GM06990 (cell line): ENCODE results near the gene IL18RAP.

ENCODE experiments used
- DNase-seq: peaks from one replicate; pipeline ENCODE4 v3.0.0-alpha.2; 2011; ENCODE audit not compliant: insufficient read length; ENCODE audit errors: extremely low read depth
- H3K27me3 ChIP-seq: replicated peaks from 2 replicates; pipeline ENCODE4 v1.6.0; 2011; ENCODE audit warnings: low read length; ENCODE audit not compliant: control insufficient read depth, insufficient read depth
- H3K36me3 ChIP-seq: 2 replicates; pipeline ENCODE4 v1.5.1; 2011; ENCODE audit warnings: low read length; ENCODE audit not compliant: control insufficient read depth, insufficient read depth
- H3K4me3 ChIP-seq: replicated peaks from 2 replicates; pipeline ENCODE4 v1.5.1; 2011; ENCODE audit warnings: low read depth, mild to moderate bottlenecking, control low read depth, low read length
- TF ChIP-seq, protein P1 (sequence below): IDR thresholded peaks from 2 replicates; pipeline ENCODE4 v1.5.1; 2011; ENCODE audit warnings: low read length, control low read depth, mild to moderate bottlenecking, inconsistent platforms; ENCODE audit not compliant: insufficient read depth, poor library complexity, severe bottlenecking

IL18RAP gene, protein sequence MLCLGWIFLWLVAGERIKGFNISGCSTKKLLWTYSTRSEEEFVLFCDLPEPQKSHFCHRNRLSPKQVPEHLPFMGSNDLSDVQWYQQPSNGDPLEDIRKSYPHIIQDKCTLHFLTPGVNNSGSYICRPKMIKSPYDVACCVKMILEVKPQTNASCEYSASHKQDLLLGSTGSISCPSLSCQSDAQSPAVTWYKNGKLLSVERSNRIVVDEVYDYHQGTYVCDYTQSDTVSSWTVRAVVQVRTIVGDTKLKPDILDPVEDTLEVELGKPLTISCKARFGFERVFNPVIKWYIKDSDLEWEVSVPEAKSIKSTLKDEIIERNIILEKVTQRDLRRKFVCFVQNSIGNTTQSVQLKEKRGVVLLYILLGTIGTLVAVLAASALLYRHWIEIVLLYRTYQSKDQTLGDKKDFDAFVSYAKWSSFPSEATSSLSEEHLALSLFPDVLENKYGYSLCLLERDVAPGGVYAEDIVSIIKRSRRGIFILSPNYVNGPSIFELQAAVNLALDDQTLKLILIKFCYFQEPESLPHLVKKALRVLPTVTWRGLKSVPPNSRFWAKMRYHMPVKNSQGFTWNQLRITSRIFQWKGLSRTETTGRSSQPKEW

DNA sequence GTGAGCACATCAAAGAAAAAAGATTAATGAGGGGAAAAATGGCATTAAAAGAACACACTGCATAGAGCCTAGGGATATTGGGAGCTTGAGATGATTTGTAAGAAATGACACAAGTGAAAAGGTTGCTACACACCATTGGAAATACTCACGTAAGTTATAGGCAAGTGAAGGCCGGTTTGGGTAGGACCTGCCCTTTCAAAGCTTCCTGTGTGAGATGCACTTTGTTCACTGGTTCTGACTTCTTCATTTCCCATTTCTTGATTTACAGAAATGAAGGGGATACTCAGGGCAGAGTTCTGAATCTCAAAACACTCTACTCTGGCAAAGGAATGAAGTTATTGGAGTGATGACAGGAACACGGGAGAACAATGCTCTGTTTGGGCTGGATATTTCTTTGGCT, at the start of gene IL18RAP:
TSS of gene IL18RAP (plus strand) at position 251 of the 400 bp plus-strand sequence. CDS start at position 369, 118 bp downstream.
- TF ChIP-seq, protein P1, sequence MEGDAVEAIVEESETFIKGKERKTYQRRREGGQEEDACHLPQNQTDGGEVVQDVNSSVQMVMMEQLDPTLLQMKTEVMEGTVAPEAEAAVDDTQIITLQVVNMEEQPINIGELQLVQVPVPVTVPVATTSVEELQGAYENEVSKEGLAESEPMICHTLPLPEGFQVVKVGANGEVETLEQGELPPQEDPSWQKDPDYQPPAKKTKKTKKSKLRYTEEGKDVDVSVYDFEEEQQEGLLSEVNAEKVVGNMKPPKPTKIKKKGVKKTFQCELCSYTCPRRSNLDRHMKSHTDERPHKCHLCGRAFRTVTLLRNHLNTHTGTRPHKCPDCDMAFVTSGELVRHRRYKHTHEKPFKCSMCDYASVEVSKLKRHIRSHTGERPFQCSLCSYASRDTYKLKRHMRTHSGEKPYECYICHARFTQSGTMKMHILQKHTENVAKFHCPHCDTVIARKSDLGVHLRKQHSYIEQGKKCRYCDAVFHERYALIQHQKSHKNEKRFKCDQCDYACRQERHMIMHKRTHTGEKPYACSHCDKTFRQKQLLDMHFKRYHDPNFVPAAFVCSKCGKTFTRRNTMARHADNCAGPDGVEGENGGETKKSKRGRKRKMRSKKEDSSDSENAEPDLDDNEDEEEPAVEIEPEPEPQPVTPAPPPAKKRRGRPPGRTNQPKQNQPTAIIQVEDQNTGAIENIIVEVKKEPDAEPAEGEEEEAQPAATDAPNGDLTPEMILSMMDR: no peak
- Histone ChIP-seq H3K4me3 (no peak within 1 kb of the TSS), H3K27me3 (no peaks in the 10 kb centered on the region)

DNA sequence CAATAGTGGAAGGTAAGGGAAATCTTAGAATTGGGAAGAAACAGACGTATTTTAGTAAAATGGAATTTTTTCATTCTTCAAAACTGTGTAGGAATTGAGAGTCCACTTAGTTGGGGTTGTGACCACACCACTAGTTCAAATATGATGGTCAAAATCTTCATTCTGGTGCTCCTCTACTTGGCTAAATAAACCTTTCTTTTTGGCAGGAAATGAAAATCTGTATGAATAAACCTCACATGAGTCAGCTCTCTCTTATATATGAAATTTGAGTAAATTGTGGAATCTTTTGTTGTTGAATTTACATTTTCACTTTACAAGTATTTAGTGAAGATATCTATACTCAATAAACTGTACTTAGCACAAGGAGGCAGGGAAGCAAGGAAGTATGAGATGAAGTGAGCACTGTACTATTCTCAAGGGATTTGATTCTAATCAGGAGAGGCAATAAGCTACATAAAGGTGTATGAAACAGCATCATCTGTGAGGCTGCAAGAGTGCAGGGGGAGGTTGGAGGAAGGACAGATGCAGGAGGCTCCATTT, 46.8 kb upstream of the IL18RAP start:
- no peak for DNase-seq
- TF ChIP-seq, protein P1: no peak
- Histone ChIP-seq H3K27me3 (no peaks in the 10 kb centered on the region), H3K4me3 (no peak overlapping the region), H3K36me3 (peaks cover 6% of the 10 kb centered on the region)

More for the DNA sequence above, at the start of gene IL18RAP:
- DNase-seq: no peak
- no peaks in the 10 kb centered on the region for H3K36me3 ChIP-seq

GRCh38 chr2:102383722-102384121, 39.2 kb upstream of the IL18RAP start:
- peaks cover 5% of the 10 kb centered on the region for H3K36me3 ChIP-seq
- TF ChIP-seq, protein P1: no peak
- DNase-seq: no peak
- H3K4me3 ChIP-seq: no peak overlapping the region
- H3K27me3 ChIP-seq: no peaks in the 10 kb centered on the region

GRCh38 chr2:102385522-102385921, 37.4 kb upstream of the IL18RAP start:
- H3K27me3 ChIP-seq: no peaks in the 10 kb centered on the region
- TF ChIP-seq, protein P1: no peak
- H3K4me3 ChIP-seq: no peak overlapping the region
- no peak for DNase-seq
- H3K36me3 ChIP-seq: peaks cover 5% of the 10 kb centered on the region

DNA sequence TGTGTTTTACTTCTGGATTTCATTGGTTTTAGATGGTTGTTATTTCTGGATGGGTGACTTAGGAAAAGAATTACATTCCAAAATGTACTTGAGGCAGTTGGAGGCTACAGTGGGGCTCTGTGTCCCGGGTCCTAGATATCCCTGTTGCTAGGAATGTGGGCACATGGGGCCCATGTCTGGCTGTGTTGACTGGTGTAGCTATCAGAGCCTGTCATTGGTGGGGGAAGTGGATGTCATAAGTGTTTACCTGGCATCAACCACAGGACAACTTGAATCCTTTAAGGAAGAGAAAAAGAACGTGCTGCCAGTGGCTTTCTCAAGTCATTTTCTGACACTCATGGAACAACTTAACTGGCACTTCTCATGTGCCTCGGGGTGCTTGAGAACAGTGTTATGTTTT, 37.0 kb upstream of the IL18RAP start:
- H3K4me3 ChIP-seq: no peak overlapping the region
- TF ChIP-seq, protein P1: no peak
- no peak for DNase-seq
- no peaks in the 10 kb centered on the region for H3K27me3 ChIP-seq
- peaks cover 4% of the 10 kb centered on the region for H3K36me3 ChIP-seq
